ENCODE data around the gene AKR1B15.

DNA sequence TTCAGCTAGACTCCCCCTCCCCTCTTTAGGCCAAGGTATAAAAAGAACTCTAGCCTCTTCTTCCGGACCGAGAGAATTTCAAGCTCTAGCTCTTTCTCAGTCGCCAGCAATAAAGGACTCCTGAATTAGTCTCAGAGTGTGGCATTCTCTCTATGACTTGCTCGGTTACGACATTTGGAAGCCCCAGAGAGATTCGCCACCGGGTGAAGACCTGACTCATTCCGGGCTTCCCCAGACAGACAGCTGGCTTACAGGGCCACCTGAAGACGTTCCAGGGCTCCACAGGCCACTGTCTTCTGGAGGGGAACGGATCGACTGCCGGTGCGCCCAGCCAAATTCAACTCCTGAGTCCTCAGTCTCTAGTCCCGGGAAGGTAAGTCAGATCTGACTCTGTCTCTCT is at the start of gene AKR1B15:
- TF ChIP-seq, protein P1, sequence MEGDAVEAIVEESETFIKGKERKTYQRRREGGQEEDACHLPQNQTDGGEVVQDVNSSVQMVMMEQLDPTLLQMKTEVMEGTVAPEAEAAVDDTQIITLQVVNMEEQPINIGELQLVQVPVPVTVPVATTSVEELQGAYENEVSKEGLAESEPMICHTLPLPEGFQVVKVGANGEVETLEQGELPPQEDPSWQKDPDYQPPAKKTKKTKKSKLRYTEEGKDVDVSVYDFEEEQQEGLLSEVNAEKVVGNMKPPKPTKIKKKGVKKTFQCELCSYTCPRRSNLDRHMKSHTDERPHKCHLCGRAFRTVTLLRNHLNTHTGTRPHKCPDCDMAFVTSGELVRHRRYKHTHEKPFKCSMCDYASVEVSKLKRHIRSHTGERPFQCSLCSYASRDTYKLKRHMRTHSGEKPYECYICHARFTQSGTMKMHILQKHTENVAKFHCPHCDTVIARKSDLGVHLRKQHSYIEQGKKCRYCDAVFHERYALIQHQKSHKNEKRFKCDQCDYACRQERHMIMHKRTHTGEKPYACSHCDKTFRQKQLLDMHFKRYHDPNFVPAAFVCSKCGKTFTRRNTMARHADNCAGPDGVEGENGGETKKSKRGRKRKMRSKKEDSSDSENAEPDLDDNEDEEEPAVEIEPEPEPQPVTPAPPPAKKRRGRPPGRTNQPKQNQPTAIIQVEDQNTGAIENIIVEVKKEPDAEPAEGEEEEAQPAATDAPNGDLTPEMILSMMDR (IDR thresholded peaks at IDR 0.05): no peak
- no peak for TF ChIP-seq POLR2A (IDR thresholded peaks at IDR 0.05)

Data from testis (tissue), 2 donors.